Activated T-helper 1 cell treated with anti-CD3 and anti-CD28 coated beads, Interleukin-12 subunit alpha, Interleukin-12 subunit beta, Interleukin-2, Interleukin-4 antibody, amounts not matched to agents 30 ng/mL and 10 ng/mL and 1 ng/mL, durations not matched to agents 14 hours and 24 hours and 36 hours (primary cell): ENCODE measurements around the gene ENTR1. TPM values are rescaled to one million over a fixed set of nuclear protein-coding genes. Genes with fewer than 3 reads are reported as not detected.
"Not testable (repeated sequence)": the region's sequence is repeated elsewhere in the genome, so short reads cannot be mapped to it uniquely, and the experiment has no call there.

Experiments used
- DNase-seq: peaks from one replicate; pipeline ENCODE4 v3.0.0; 2021; ENCODE audit warnings: low spot score
- H3K27ac Mint-ChIP-seq: one replicate; pipeline ENCODE4 v1.8.0; 2021; ENCODE audit warnings: mild to moderate bottlenecking, mixed read lengths
- H3K27me3 Mint-ChIP-seq: one replicate; pipeline ENCODE4 v1.8.0; 2022; ENCODE audit warnings: mild to moderate bottlenecking, moderate library complexity, mixed read lengths; ENCODE audit not compliant: insufficient read depth
- H3K36me3 Mint-ChIP-seq: one replicate; pipeline ENCODE4 v1.8.0; 2021; ENCODE audit warnings: low read depth, mixed read lengths
- H3K4me1 Mint-ChIP-seq: one replicate; pipeline ENCODE4 v1.8.0; 2021; ENCODE audit warnings: low read depth, mixed read lengths
- H3K4me3 Mint-ChIP-seq: one replicate; pipeline ENCODE4 v1.8.0; 2021; ENCODE audit warnings: mild to moderate bottlenecking, moderate library complexity, mixed read lengths
- H3K9me3 Mint-ChIP-seq: one replicate; pipeline ENCODE4 v1.8.0; 2021; ENCODE audit warnings: mixed read lengths
- intact Hi-C: fragments of 100-400 bp; cut with micrococcal nuclease; formaldehyde crosslinking; loops from one replicate; pipeline ENCODE4 v1.15.1; 2024
- total RNA-seq: library from RNA; stranded (reverse); gene quantifications from 2 replicates; pipeline ENCODE4 v1.2.3, GENCODE V29; 2022

ENTR1 gene
- total RNA-seq, 1 donor from 2014 or later: 54.5 TPM

- Mint-ChIP-seq H3K4me3 (no peak overlapping the region), H3K9me3 (no peaks in the 10 kb centered on the region)
Measured at GRCh38 chr9:136423432-136424146, 13.2 kb upstream of the ENTR1 start.

GRCh38 chr9:136422876-136423275, 12.5 kb upstream of the ENTR1 start:
- no peak overlapping the region for H3K27ac Mint-ChIP-seq
- no peaks in the 10 kb centered on the region for H3K9me3 Mint-ChIP-seq
- no peaks in the 10 kb centered on the region for H3K4me1 Mint-ChIP-seq
- intact Hi-C loops: no loop called here
- H3K36me3 Mint-ChIP-seq: peaks cover 23% of the 10 kb centered on the region
- H3K27me3 Mint-ChIP-seq: no peaks in the 10 kb centered on the region
- no peak for DNase-seq
- no peak overlapping the region for H3K4me3 Mint-ChIP-seq

More at GRCh38 chr9:136423432-136424146, 13.2 kb upstream of the ENTR1 start:
- Mint-ChIP-seq H3K27me3 (no peaks in the 10 kb centered on the region), H3K27ac (no peak overlapping the region), H3K4me1 (no peaks in the 10 kb centered on the region), H3K36me3 (peaks cover 25% of the 10 kb centered on the region)
- intact Hi-C loops: no loop called here
- DNase-seq: no peak

GRCh38 chr9:136421791-136422190, 11.4 kb upstream of the ENTR1 start:
- Mint-ChIP-seq H3K9me3 (no peaks in the 10 kb centered on the region), H3K4me3 (no peak overlapping the region), H3K36me3 (peaks cover 25% of the 10 kb centered on the region), H3K27ac (no peak overlapping the region), H3K4me1 (no peaks in the 10 kb centered on the region), H3K27me3 (no peaks in the 10 kb centered on the region)
- intact Hi-C loops: no loop called here
- no peak for DNase-seq

GRCh38 chr9:136419092-136419420, 8.6 kb upstream of the ENTR1 start:
- intact Hi-C loops: no loop called here
- Mint-ChIP-seq H3K27me3 (no peaks in the 10 kb centered on the region), H3K9me3 (no peaks in the 10 kb centered on the region), H3K27ac (no peak overlapping the region), H3K4me3 (no peak overlapping the region), H3K36me3 (peaks cover 32% of the 10 kb centered on the region), H3K4me1 (no peaks in the 10 kb centered on the region)
- no peak for DNase-seq

GRCh38 chr9:136418182-136419091, 8.0 kb upstream of the ENTR1 start:
- intact Hi-C loops: no loop called here
- Mint-ChIP-seq H3K27ac (no peak overlapping the region), H3K4me3 (no peak overlapping the region), H3K4me1 (peaks cover 5% of the 10 kb centered on the region), H3K9me3 (no peaks in the 10 kb centered on the region), H3K36me3 (peaks cover 39% of the 10 kb centered on the region), H3K27me3 (no peaks in the 10 kb centered on the region)
- no peak for DNase-seq

DNA sequence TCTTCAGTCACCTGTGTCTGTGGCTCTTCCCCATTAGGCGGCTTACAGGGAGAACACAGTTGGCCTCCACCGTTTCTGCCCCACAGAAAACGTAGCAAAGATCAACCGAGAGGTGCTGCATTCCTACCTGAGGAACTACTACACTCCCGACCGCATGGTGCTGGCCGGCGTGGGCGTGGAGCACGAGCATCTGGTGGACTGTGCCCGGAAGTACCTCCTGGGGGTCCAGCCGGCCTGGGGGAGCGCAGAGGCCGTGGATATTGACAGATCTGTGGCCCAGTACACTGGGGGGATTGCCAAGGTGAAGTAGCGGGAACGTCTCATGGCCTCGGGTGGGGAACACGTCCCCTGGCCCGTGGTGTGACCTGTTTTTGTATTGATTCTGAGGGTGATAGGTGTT, 6.5 kb upstream of the ENTR1 start:
- peaks cover 9% of the 10 kb centered on the region for H3K4me1 Mint-ChIP-seq
- no peaks in the 10 kb centered on the region for H3K9me3 Mint-ChIP-seq
- H3K4me3 Mint-ChIP-seq: no peak overlapping the region
- H3K27ac Mint-ChIP-seq: no peak overlapping the region
- no peak for DNase-seq
- intact Hi-C loops: no loop called here
- H3K27me3 Mint-ChIP-seq: no peaks in the 10 kb centered on the region
- peaks cover 43% of the 10 kb centered on the region for H3K36me3 Mint-ChIP-seq

GRCh38 chr9:136416427-136416826, 6.0 kb upstream of the ENTR1 start:
- H3K4me1 Mint-ChIP-seq: peaks cover 14% of the 10 kb centered on the region
- no peaks in the 10 kb centered on the region for H3K9me3 Mint-ChIP-seq
- peaks cover 44% of the 10 kb centered on the region for H3K36me3 Mint-ChIP-seq
- H3K4me3 Mint-ChIP-seq: no peak overlapping the region
- intact Hi-C loops: no loop called here
- no peak for DNase-seq
- no peaks in the 10 kb centered on the region for H3K27me3 Mint-ChIP-seq
- H3K27ac Mint-ChIP-seq: no peak overlapping the region

- H3K27ac Mint-ChIP-seq: no peak overlapping the region
- peaks cover 49% of the 10 kb centered on the region for H3K36me3 Mint-ChIP-seq
- intact Hi-C loops: no loop called here
Measured at GRCh38 chr9:136412962-136413361, 2.5 kb upstream of the ENTR1 start.

DNA sequence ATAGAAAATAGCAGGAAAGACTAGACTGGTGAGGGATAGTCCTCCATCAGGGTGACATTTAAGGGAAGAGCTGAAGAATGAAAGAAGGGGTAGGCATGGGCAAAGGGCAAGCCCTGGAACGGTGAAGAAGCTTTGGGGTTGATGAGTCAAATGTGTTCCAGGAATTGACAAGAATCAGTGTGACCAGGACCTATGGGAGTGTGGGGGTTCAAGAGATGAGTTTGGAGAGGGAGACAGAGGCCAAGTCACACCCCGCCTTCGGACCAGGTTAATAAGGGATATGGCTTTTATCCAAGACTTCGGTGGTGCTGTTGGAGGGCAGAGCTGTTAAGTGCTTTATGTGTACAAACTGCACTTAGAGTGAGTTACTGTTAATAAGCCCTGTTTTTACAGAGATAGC, 964 bp upstream of the ENTR1 start:
- Mint-ChIP-seq H3K4me1 (peaks cover 35% of the 10 kb centered on the region), H3K27me3 (peaks cover 3% of the 10 kb centered on the region), H3K36me3 (peaks cover 50% of the 10 kb centered on the region), H3K27ac (peak overlapping the region; percentile 94), H3K4me3 (peak overlapping the region; percentile 97), H3K9me3 (no peaks in the 10 kb centered on the region)
- intact Hi-C loops: loop anchor here (2.0 kb wide), 1 partner anchor 71 kb away; the partner anchor contains the start of gene SEC16A
- DNase-seq: no peak

More at GRCh38 chr9:136412962-136413361, 2.5 kb upstream of the ENTR1 start:
- peaks cover 3% of the 10 kb centered on the region for H3K27me3 Mint-ChIP-seq
- H3K4me3 Mint-ChIP-seq: no peak overlapping the region
- DNase-seq: no peak
- H3K9me3 Mint-ChIP-seq: no peaks in the 10 kb centered on the region
- H3K4me1 Mint-ChIP-seq: peaks cover 35% of the 10 kb centered on the region

DNA sequence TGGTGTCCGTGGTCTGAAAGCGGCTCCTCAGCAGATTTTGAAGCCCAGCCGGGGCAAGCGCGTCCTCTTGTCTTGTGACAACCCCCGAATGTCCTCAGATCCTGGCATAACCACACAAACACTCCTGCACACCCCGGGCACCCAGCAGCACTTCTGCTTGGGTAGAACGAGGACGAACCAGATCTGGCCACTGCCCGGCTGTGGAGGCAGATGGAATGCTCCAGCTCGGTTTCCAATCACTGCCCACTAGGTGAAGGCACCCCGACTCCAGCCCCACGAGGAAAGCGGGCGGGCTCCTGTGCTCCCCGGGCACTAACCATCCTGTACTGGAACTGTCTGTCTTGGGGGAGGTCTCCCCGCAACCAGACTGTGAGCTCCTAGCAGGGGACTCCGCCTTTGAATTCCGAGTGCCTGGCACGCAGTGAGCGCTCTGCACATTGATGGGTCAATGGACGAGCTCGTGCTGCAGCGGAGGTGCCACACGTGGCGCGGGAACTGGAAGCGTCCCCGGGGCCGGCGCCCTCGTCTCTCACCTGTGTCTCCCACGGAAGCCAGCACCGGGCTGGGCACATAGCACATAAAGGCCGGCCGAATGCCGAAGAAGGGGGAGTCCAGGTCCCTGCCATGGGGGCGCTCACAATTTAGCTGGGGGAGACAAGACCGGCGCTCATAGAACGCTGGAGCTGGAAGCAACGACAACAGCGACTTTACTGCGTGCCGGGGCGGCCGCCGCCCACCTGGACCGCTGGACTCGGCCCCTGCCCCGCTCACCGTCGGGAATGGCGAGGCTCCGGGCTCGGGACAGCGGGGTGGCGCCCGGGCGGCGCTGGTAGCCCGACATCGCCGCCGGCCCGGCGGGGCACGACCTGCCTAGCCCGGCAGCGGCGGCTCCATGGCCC, 608 bp downstream of the ENTR1 start:
- intact Hi-C loops: loop anchor here (1.0 to 2.0 kb wide), 4 partner anchors 10 to 73 kb away; partner anchors contain the start of genes DNLZ, INPP5E, SEC16A and SNAPC4
- peaks cover 3% of the 10 kb centered on the region for H3K27me3 Mint-ChIP-seq

GRCh38 chr9:136407911-136408310, 2.5 kb downstream of the ENTR1 start:
- no peak overlapping the region for H3K27ac Mint-ChIP-seq
- no peaks in the 10 kb centered on the region for H3K9me3 Mint-ChIP-seq
- H3K36me3 Mint-ChIP-seq: peaks cover 57% of the 10 kb centered on the region
- DNase-seq: no peak
- peak overlapping the region; percentile 3 for H3K4me3 Mint-ChIP-seq
- peaks cover 51% of the 10 kb centered on the region for H3K4me1 Mint-ChIP-seq
- intact Hi-C loops: no loop called here
- peaks cover 3% of the 10 kb centered on the region for H3K27me3 Mint-ChIP-seq

More for the DNA sequence above, 608 bp downstream of the ENTR1 start:
- H3K27ac Mint-ChIP-seq: peak overlapping the region; percentile 92
- peaks cover 57% of the 10 kb centered on the region for H3K36me3 Mint-ChIP-seq
- peak; percentile 9 for DNase-seq
- H3K9me3 Mint-ChIP-seq: no peaks in the 10 kb centered on the region
- H3K4me3 Mint-ChIP-seq: peak overlapping the region; percentile 90
- H3K4me1 Mint-ChIP-seq: peaks cover 40% of the 10 kb centered on the region

DNA sequence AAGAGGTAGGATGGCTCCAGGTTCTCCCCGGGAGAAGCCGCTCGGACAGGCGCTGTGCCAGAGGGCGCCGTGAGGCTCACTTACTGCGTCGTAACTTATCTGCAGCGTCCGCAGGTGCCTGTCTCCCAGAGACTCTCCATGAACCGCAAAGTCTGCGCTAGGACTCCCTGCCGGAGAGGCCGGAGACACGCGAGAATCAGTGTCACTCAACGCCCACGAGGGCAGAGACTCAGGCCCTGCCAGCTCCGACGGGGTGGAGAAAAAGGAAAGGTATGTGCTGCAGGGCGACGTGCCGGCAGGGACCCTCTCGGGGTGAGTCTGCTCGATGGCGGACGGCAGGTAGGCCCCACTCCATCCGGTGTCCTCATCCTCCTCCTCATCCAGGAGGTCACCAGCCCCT, 3.4 kb downstream of the ENTR1 start:
- DNase-seq: not testable (repeated sequence)
- Mint-ChIP-seq H3K4me1 (peaks cover 54% of the 10 kb centered on the region), H3K36me3 (peaks cover 57% of the 10 kb centered on the region)

More for the DNA sequence above, 3.4 kb downstream of the ENTR1 start:
- intact Hi-C loops, H3K9me3 Mint-ChIP-seq, H3K27me3 Mint-ChIP-seq, H3K27ac Mint-ChIP-seq: not testable (repeated sequence)
- H3K4me3 Mint-ChIP-seq: peak overlapping the region; percentile 15
